ENCODE data around the gene UGT1A4. TPM values are rescaled to one million over a fixed set of nuclear protein-coding genes. Genes with fewer than 3 reads are reported as not detected.

The UGT1A4 gene
- total RNA-seq, 4 donors from 2014 or later = 2.0 to 9.0 (median 4.9) TPM

DNA sequence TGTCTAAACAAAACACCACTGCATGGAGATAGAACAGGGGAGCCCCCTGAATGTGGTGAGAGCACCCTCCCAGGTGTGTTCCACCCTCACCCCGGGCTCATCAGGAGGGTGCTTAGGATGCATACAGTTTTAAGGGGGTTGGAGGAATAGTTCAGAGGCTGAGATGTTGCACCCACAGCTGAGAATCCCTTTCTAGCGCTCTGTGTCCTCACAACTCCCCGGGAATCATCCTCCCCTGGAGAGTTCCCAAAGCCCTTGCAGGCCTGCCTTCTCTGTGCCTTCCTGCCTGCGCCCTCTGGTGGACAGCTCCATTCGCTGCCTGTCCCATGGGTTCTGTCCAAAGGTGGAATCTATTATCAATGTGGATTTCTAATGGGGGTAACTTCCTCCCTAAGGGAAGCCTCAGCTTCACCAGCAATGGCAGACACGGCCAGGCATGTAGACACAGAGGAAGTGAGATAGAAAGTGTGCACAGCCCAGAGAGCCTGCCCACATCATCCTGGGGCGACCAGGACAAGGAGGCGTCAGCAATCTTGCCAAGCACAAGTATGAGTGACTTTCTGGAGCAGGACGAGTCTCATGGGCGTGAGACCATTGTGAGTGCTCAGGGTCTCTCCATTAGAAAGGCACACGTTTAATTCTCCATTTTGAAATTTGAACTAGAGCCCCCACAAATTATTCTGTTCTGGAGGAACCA, 7.1 kb upstream of the UGT1A4 start:
- TF ChIP-seq, protein P1, sequence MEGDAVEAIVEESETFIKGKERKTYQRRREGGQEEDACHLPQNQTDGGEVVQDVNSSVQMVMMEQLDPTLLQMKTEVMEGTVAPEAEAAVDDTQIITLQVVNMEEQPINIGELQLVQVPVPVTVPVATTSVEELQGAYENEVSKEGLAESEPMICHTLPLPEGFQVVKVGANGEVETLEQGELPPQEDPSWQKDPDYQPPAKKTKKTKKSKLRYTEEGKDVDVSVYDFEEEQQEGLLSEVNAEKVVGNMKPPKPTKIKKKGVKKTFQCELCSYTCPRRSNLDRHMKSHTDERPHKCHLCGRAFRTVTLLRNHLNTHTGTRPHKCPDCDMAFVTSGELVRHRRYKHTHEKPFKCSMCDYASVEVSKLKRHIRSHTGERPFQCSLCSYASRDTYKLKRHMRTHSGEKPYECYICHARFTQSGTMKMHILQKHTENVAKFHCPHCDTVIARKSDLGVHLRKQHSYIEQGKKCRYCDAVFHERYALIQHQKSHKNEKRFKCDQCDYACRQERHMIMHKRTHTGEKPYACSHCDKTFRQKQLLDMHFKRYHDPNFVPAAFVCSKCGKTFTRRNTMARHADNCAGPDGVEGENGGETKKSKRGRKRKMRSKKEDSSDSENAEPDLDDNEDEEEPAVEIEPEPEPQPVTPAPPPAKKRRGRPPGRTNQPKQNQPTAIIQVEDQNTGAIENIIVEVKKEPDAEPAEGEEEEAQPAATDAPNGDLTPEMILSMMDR (IDR thresholded peaks at IDR 0.05) = peak; percentile 79 to 88 (median 84)
- TF ChIP-seq EP300 (IDR thresholded peaks at IDR 0.05; ENCODE audit: low read depth) = no peak
- intact Hi-C loops (cut with DNase I; ENCODE audit: low total_unique reads) = no loop called here
- Histone ChIP-seq H3K36me3 (no peaks in the 10 kb centered on the region), H3K4me3 (no peak overlapping the region), H3K27me3 (no peaks in the 10 kb centered on the region), H3K4me1 (peaks cover 0 to 4% (median 1%) of the 10 kb centered on the region in 4 donors), H3K9me3 (no peaks in the 10 kb centered on the region), H3K27ac (no peak overlapping the region)
- in situ Hi-C loops (cut with MboI; ENCODE audit: low pct_ligation_motif_present in 1 of 4, low pct_unique_long_range_greater_than_20kb in 1 of 4, low sequenced_read_pairs in 3 of 4) = loop anchor here in 1 of 4 donors (25.0 kb wide), 1 partner anchor 249 kb away; no protein-coding TSS in a partner anchor
- 0 to 40% methylated on average over 1 to 11 of the region's 11 CpGs for WGBS, 2 donors (ENCODE audit: low coverage in 1 of 2)
- DNase-seq = peak; percentile 87

GRCh38 chr2:233712611-233713261, 5.8 kb upstream of the UGT1A4 start, which contains the start of gene UGT1A5:
Gene UGT1A5, plus strand, starts transcription at chr2:233712907. Its CDS starts 85 bp downstream, at chr2:233712992.
- intact Hi-C loops (cut with DNase I; ENCODE audit: low total_unique reads) = no loop called here
- in situ Hi-C loops (cut with MboI; ENCODE audit: low pct_ligation_motif_present in 1 of 4, low pct_unique_long_range_greater_than_20kb in 1 of 4, low sequenced_read_pairs in 3 of 4) = loop anchor here in 1 of 4 donors (25.0 kb wide), 1 partner anchor 250 kb away; no protein-coding TSS in a partner anchor
- peaks cover 0 to 4% (median 1%) of the 10 kb centered on the region in 4 donors for H3K4me1 ChIP-seq
- no peak within 1 kb of the TSS for H3K4me3 ChIP-seq
- no peak for DNase-seq
- no peaks in the 10 kb centered on the region for H3K9me3 ChIP-seq
- TF ChIP-seq POLR2A (IDR thresholded peaks at IDR 0.05) (no peak), POLR2AphosphoS5 (IDR thresholded peaks at IDR 0.05) (no peak), EP300 (IDR thresholded peaks at IDR 0.05; ENCODE audit: low read depth) (no peak)
- TF ChIP-seq, protein P1 (IDR thresholded peaks at IDR 0.05) = no peak
- no peak within 1 kb of the TSS for H3K27ac ChIP-seq
- 76 to 78% methylated on average over 8 to 14 of the region's 14 CpGs for WGBS, 2 donors (ENCODE audit: low coverage in 1 of 2)
- no peaks in the 10 kb centered on the region for H3K27me3 ChIP-seq
- H3K36me3 ChIP-seq = no peaks in the 10 kb centered on the region

GRCh38 chr2:233713262-233713615, 5.3 kb upstream of the UGT1A4 start:
- intact Hi-C loops (cut with DNase I; ENCODE audit: low total_unique reads) = no loop called here
- 82 to 84% methylated on average over 4 to 7 of the region's 7 CpGs for WGBS, 2 donors (ENCODE audit: low coverage in 1 of 2)
- Histone ChIP-seq H3K4me1 (peaks cover 0 to 4% (median 1%) of the 10 kb centered on the region in 4 donors), H3K27me3 (no peaks in the 10 kb centered on the region), H3K36me3 (no peaks in the 10 kb centered on the region), H3K9me3 (no peaks in the 10 kb centered on the region), H3K4me3 (no peak overlapping the region), H3K27ac (no peak overlapping the region)
- DNase-seq = no peak
- in situ Hi-C loops (cut with MboI; ENCODE audit: low pct_ligation_motif_present in 1 of 4, low pct_unique_long_range_greater_than_20kb in 1 of 4, low sequenced_read_pairs in 3 of 4) = loop anchor here in 1 of 4 donors (25.0 kb wide), 1 partner anchor 251 kb away; no protein-coding TSS in a partner anchor
- no peak for TF ChIP-seq POLR2AphosphoS5 (IDR thresholded peaks at IDR 0.05)
- TF ChIP-seq, protein P1 (IDR thresholded peaks at IDR 0.05) = no peak
- no peak for TF ChIP-seq EP300 (IDR thresholded peaks at IDR 0.05; ENCODE audit: low read depth)
- TF ChIP-seq POLR2A (IDR thresholded peaks at IDR 0.05) = no peak

DNA sequence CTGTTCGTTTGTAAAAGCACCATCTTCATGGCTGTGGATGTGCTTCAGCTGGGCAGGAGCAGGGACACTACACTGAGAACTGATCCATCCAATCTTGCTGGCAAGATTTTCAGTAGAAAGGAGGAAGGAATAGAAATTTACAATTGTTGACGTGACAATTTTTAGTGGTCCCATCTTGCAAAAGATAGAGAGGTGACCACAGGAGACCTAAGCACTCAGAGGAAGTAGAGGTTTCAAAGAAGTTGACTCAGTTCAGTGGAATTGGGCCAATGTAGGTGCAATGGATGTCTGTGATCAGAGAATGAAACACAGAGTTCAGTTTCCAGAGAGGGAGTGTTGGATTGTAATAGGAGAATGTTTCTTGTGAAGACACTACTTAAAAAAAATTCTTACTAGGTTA, 4.4 kb upstream of the UGT1A4 start:
- in situ Hi-C loops (cut with MboI; ENCODE audit: low pct_ligation_motif_present in 1 of 4, low pct_unique_long_range_greater_than_20kb in 1 of 4, low sequenced_read_pairs in 3 of 4) (loop anchor here in 1 of 4 donors (25.0 kb wide), 1 partner anchor 252 kb away; no protein-coding TSS in a partner anchor), intact Hi-C loops (cut with DNase I; ENCODE audit: low total_unique reads) (no loop called here)
- H3K4me1 ChIP-seq = peaks cover 0 to 4% (median 1%) of the 10 kb centered on the region in 4 donors
- no peaks in the 10 kb centered on the region for H3K9me3 ChIP-seq
- H3K27me3 ChIP-seq = no peaks in the 10 kb centered on the region
- DNase-seq = no peak
- no peak overlapping the region for H3K27ac ChIP-seq
- 50 to 68% methylated on average over 1 to 2 of the region's 2 CpGs for WGBS, 2 donors (ENCODE audit: low coverage in 1 of 2)
- H3K4me3 ChIP-seq = no peak overlapping the region
- no peak for TF ChIP-seq POLR2A (IDR thresholded peaks at IDR 0.05)
- TF ChIP-seq EP300 (IDR thresholded peaks at IDR 0.05; ENCODE audit: low read depth) = no peak
- no peak for TF ChIP-seq POLR2AphosphoS5 (IDR thresholded peaks at IDR 0.05)
- TF ChIP-seq, protein P1 (IDR thresholded peaks at IDR 0.05) = no peak
- no peaks in the 10 kb centered on the region for H3K36me3 ChIP-seq
